ENCODE data around the gene GMEB2. TPM values are rescaled to one million over a fixed set of nuclear protein-coding genes. Genes with fewer than 3 reads are reported as not detected.

GMEB2 gene
- polyA plus RNA-seq, 1 of the 3 experiments (the other 2 are of a cell fraction), result 6.5 TPM

DNA sequence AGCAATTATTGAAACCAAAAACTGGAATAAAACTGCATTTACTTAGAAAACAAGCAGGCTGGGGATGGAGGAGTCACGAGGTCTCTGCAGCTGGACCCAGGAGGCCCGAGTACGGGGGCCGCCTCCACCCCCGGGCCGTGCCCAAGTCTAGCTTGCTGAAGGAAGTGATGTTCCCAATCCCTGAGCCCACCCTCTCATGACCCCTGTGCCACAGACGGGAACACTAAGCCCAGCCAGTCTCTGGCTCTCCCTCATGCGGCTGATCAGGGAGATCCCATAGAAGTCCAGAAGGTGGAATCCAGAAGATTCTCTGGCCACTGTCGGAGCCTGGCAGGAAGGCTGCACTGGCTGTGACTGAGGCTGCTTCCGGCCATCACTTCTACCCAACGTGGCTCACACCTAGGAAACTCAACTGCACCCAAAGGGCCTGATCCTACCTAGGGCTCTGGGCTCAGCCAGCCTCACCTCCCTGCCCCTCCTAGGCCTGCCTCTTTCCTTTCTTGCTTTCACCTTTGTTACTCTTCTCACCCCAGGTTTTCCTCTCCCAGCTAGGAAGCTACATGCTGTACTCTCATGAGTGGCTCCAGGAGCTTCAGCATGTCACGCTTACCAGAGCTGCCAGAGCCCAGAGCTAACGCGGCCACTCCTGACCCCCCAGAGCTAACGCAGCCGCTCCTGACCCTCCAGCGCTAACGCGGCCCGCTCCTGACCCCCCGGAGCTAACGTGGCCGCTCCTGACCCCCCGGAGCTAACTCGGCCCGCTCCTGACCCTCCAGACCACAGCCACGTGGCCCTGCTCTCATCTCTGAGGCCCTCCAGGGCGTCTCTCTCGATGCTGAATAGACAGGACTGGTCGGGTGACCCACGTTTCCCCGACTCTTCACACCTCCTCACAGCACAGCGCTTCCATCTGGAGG lies 28.2 kb downstream of the GMEB2 start:
- Histone ChIP-seq H4K20me1 (ENCODE audit: insufficient read depth) (no peaks in the 10 kb centered on the region), H3K79me2 (ENCODE audit: insufficient read depth) (no peaks in the 10 kb centered on the region), H3K4me1 (ENCODE audit: control insufficient read depth in 1 of 2, insufficient read depth in 2 of 2, low read depth in 1 of 2, low read length in 1 of 2) (no peaks in the 10 kb centered on the region), H3K27ac (ENCODE audit: low read depth in 2 of 2, low read length in 1 of 2) (no peak overlapping the region), H3K9ac (no peak overlapping the region), H3K36me3 (replicated peaks in 1 of 2; ENCODE audit: control insufficient read depth in 1 of 2, insufficient read depth in 2 of 2, low read length in 1 of 2) (peaks cover 6 to 20% of the 10 kb centered on the region in 2 experiments), H3K9me2 (no peaks in the 10 kb centered on the region), H3F3A (replicated peaks; ENCODE audit: insufficient read depth) (peaks cover 2% of the 10 kb centered on the region), H3K4me3 (ENCODE audit: low read depth in 2 of 2, low read length in 1 of 2) (no peak overlapping the region), H3K27me3 (ENCODE audit: insufficient read depth) (no peaks in the 10 kb centered on the region), H2AFZ (ENCODE audit: low read depth) (no peak overlapping the region), H3K9me3 (no peaks in the 10 kb centered on the region), H3K4me2 (no peak overlapping the region)
- ChIA-PET CTCF (interaction anchor here (1.1 to 1.5 kb wide), 2 partner anchors 18 to 61 kb away, joined by 4 to 6 read pairs; partner anchors contain the start of gene PTK6), POLR2A (interaction anchor here (1.1 to 1.2 kb wide), 3 partner anchors 11 to 55 kb away, joined by 3 to 4 read pairs (median 3); partner anchors contain the start of genes HELZ2 and STMN3)
- DNase-seq, result no peak
- TF ChIP-seq SMC3 (IDR thresholded peaks at IDR 0.05; ENCODE audit: low read depth, low read length) (no peak), GATA2 (CRISPR knock-in tag; IDR thresholded peaks at IDR 0.05) (no peak), TCF12 (IDR thresholded peaks at IDR 0.05) (no peak), MXI1 (IDR thresholded peaks at IDR 0.05; ENCODE audit: low read depth, low read length) (no peak), RFX5 (IDR thresholded peaks at IDR 0.05; ENCODE audit: low read length) (no peak), CHD2 (IDR thresholded peaks at IDR 0.05; ENCODE audit: low read length, partially characterized antibody) (no peak), FOXM1 (IDR thresholded peaks at IDR 0.05; ENCODE audit: low read depth) (no peak), FOXJ3 (CRISPR knock-in tag; IDR thresholded peaks at IDR 0.05) (no peak), NRF1 (IDR thresholded peaks at IDR 0.05; ENCODE audit: low read depth, low read length) (no peak), EZH2phosphoT487 (IDR thresholded peaks at IDR 0.05; ENCODE audit: borderline replicate concordance, low read depth) (no peak), MEF2A (IDR thresholded peaks at IDR 0.05; ENCODE audit: borderline replicate concordance, low read depth) (no peak)
- TF ChIP-seq, protein P1, sequence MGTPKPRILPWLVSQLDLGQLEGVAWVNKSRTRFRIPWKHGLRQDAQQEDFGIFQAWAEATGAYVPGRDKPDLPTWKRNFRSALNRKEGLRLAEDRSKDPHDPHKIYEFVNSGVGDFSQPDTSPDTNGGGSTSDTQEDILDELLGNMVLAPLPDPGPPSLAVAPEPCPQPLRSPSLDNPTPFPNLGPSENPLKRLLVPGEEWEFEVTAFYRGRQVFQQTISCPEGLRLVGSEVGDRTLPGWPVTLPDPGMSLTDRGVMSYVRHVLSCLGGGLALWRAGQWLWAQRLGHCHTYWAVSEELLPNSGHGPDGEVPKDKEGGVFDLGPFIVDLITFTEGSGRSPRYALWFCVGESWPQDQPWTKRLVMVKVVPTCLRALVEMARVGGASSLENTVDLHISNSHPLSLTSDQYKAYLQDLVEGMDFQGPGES (IDR thresholded peaks at IDR 0.05; ENCODE audit: low read depth, low read length), result no peak
- WGBS (ENCODE audit: low lambda C conversion rate), result 85% methylated on average over 29 of the region's 33 CpGs

DNA sequence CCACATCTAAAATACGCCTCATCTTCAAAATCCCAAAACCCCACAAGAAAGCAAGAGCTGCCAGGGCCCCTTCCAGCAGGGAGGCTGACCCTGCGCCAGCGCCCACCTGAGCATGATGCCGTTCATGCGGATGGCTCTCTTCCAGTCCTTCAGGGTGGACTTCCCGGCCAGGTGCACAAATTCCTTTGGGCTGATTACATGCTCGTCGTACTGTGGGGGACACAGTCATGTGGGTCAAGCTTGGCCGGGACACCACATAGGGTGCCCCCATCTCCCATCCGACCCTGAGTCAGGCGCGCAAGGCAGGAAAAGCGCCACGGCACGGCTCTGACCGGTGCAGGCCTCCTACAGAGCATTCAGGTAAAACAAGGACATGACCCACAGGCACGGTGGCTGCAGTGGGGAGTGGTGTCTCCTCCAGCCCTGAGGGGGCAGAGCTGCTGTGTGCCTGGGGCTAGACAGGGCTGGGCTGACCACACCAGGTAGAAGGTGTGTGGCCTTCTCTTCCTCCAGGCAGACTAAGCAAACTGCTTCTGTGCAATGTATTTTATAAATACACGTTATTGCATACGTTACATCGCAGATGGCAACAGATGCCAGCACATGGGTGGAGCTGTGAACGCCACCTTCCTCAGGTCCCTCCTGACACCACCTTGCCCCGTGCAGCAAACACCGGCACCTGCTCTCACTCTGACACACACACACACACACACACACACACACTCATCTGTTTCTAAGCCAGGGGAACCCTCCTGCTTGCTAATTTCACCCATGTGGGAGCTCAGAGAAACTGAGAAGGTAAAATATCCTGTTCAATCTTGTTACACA lies 29.0 kb downstream of the GMEB2 start:
- Histone ChIP-seq H2AFZ (ENCODE audit: low read depth) (no peak overlapping the region), H3K9me3 (no peaks in the 10 kb centered on the region), H3K36me3 (replicated peaks in 1 of 2; ENCODE audit: control insufficient read depth in 1 of 2, insufficient read depth in 2 of 2, low read length in 1 of 2) (peaks cover 6 to 18% of the 10 kb centered on the region in 2 experiments), H3K27ac (ENCODE audit: low read depth in 2 of 2, low read length in 1 of 2) (no peak overlapping the region), H3F3A (replicated peaks; ENCODE audit: insufficient read depth) (peaks cover 2% of the 10 kb centered on the region), H3K4me2 (no peak overlapping the region), H3K9ac (no peak overlapping the region), H3K27me3 (ENCODE audit: insufficient read depth) (no peaks in the 10 kb centered on the region), H3K9me2 (no peaks in the 10 kb centered on the region), H3K4me3 (ENCODE audit: low read depth in 2 of 2, low read length in 1 of 2) (no peak overlapping the region), H3K79me2 (ENCODE audit: insufficient read depth) (no peaks in the 10 kb centered on the region), H4K20me1 (ENCODE audit: insufficient read depth) (no peaks in the 10 kb centered on the region), H3K4me1 (ENCODE audit: control insufficient read depth in 1 of 2, insufficient read depth in 2 of 2, low read depth in 1 of 2, low read length in 1 of 2) (no peaks in the 10 kb centered on the region)
- no peak for DNase-seq
- ChIA-PET CTCF (no interaction called here), POLR2A (interaction anchor here (1.2 kb wide), 1 partner anchor 10 kb away, joined by 3 read pairs; no protein-coding TSS in a partner anchor)
- WGBS (ENCODE audit: low lambda C conversion rate), result 89% methylated on average over 19 of the region's 23 CpGs
- TF ChIP-seq EZH2phosphoT487 (IDR thresholded peaks at IDR 0.05; ENCODE audit: borderline replicate concordance, low read depth), result no peak
- TF ChIP-seq RFX5 (IDR thresholded peaks at IDR 0.05; ENCODE audit: low read length), result no peak
- TF ChIP-seq, protein P2, sequence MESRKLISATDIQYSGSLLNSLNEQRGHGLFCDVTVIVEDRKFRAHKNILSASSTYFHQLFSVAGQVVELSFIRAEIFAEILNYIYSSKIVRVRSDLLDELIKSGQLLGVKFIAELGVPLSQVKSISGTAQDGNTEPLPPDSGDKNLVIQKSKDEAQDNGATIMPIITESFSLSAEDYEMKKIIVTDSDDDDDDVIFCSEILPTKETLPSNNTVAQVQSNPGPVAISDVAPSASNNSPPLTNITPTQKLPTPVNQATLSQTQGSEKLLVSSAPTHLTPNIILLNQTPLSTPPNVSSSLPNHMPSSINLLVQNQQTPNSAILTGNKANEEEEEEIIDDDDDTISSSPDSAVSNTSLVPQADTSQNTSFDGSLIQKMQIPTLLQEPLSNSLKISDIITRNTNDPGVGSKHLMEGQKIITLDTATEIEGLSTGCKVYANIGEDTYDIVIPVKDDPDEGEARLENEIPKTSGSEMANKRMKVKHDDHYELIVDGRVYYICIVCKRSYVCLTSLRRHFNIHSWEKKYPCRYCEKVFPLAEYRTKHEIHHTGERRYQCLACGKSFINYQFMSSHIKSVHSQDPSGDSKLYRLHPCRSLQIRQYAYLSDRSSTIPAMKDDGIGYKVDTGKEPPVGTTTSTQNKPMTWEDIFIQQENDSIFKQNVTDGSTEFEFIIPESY (IDR thresholded peaks at IDR 0.05; ENCODE audit: borderline replicate concordance, low read depth), result no peak
- TF ChIP-seq SMC3 (IDR thresholded peaks at IDR 0.05; ENCODE audit: low read depth, low read length), result no peak
- no peak for TF ChIP-seq TEAD4 (IDR thresholded peaks at IDR 0.05; ENCODE audit: borderline replicate concordance, insufficient read depth)
- TF ChIP-seq RCOR1 (IDR thresholded peaks at IDR 0.05; ENCODE audit: low read length), result no peak
- TF ChIP-seq, protein P1 (IDR thresholded peaks at IDR 0.05; ENCODE audit: low read depth, low read length), result no peak
- TF ChIP-seq GABPA (IDR thresholded peaks at IDR 0.05; ENCODE audit: low read depth), result no peak
- no peak for TF ChIP-seq MXI1 (IDR thresholded peaks at IDR 0.05; ENCODE audit: low read depth, low read length)
- no peak for TF ChIP-seq JUND (IDR thresholded peaks at IDR 0.05)
- no peak for TF ChIP-seq YY1 (IDR thresholded peaks at IDR 0.05; ENCODE audit: low read depth)
